ENCODE data around the gene NPEPL1. TPM values are rescaled to one million over a fixed set of nuclear protein-coding genes. Genes with fewer than 3 reads are reported as not detected.

NPEPL1 gene
- total and polyA plus RNA-seq, 10 of the 15 experiments (the other 5 are each of a cell fraction or from before 2014, with no cell fraction given): 0.08 to 21.3 (median 10.2) TPM

DNA sequence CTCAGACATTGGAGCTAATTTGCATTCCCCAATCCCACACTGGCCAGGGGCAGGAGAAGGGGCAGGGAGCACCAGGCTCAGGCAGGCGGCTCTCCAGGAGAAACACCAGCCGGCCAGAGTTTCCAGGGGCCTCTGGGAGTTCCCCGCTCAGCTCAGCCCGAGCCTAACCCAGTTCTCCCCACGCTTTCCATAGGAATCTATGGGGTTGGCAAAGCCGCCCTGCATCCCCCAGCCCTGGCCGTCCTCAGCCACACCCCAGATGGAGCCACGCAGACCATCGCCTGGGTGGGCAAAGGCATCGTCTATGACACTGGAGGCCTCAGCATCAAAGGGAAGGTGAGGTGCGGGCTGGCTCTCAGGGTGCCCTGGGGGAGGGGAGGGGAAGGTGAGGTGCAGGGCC, 8.2 kb downstream of the NPEPL1 start:
- WGBS (ENCODE audit: insufficient coverage, insufficient replicate concordance, low lambda C conversion rate, missing lambda C conversion rate): 99% methylated on average over 10 of the region's 11 CpGs
- intact Hi-C loops (cut with micrococcal nuclease; ENCODE audit: unreplicated experiment): no loop called here
- no peak for FAIRE-seq

More for the DNA sequence above, 8.2 kb downstream of the NPEPL1 start:
- Histone ChIP-seq H3K27ac (ENCODE audit: control insufficient read depth, insufficient read depth) (no peak overlapping the region), H3K36me3 (ENCODE audit: control insufficient read depth in 2 of 2, insufficient read depth in 2 of 2, low read length in 1 of 2) (peaks cover 1 to 3% of the 10 kb centered on the region in 2 experiments; a peak in 3 of 4 replicates), H3K4me3 (no peak overlapping the region), H3K79me2 (ENCODE audit: control insufficient read depth, insufficient read depth, low read length) (no peaks in the 10 kb centered on the region), H4K20me1 (ENCODE audit: control insufficient read depth, insufficient read depth) (no peaks in the 10 kb centered on the region), H3K9ac (ENCODE audit: control insufficient read depth, insufficient read depth, low read length) (no peak overlapping the region), H3K27me3 (replicated peaks in 1 of 2; ENCODE audit: control insufficient read depth in 2 of 2, insufficient read depth in 2 of 2, low read length in 1 of 2) (no peaks in the 10 kb centered on the region), H3K9me3 (replicated peaks; ENCODE audit: control insufficient read depth, insufficient read depth, low read length) (no peaks in the 10 kb centered on the region), H2AFZ (ENCODE audit: control insufficient read depth, low read depth, low read length) (no peak overlapping the region), H3K4me1 (ENCODE audit: control insufficient read depth, insufficient read depth, low read length) (no peaks in the 10 kb centered on the region), H3K4me2 (ENCODE audit: control insufficient read depth, insufficient read depth) (no peak overlapping the region)
- TF ChIP-seq NBN (IDR thresholded peaks at IDR 0.05) (no peak), GABPA (IDR thresholded peaks at IDR 0.05; ENCODE audit: low read depth) (no peak), STAT1 (conservative IDR thresholded peaks at IDR 0.05) (no peak), GATAD2B (conservative IDR thresholded peaks at IDR 0.05; ENCODE audit: low read depth) (no peak), RCOR1 (conservative IDR thresholded peaks at IDR 0.05; ENCODE audit: low read depth, low read length) (no peak), FOXK2 (IDR thresholded peaks at IDR 0.05) (no peak), CHD2 (IDR thresholded peaks at IDR 0.05; ENCODE audit: borderline replicate concordance, low read depth, low read length) (no peak), SPI1 (IDR thresholded peaks at IDR 0.05; ENCODE audit: borderline replicate concordance, insufficient read depth, low read depth, low read length) (no peak), TCF7 (IDR thresholded peaks at IDR 0.05; ENCODE audit: borderline replicate concordance) (no peak), TCF3 (IDR thresholded peaks at IDR 0.05; ENCODE audit: borderline replicate concordance, insufficient read depth, low read depth, low read length) (no peak), RBBP5 (conservative IDR thresholded peaks at IDR 0.05) (no peak), ZNF274 (IDR thresholded peaks at IDR 0.05; ENCODE audit: insufficient read depth, insufficient read length) (no peak), TARDBP (IDR thresholded peaks at IDR 0.05; ENCODE audit: borderline replicate concordance) (no peak)
- TF ChIP-seq, protein P1, sequence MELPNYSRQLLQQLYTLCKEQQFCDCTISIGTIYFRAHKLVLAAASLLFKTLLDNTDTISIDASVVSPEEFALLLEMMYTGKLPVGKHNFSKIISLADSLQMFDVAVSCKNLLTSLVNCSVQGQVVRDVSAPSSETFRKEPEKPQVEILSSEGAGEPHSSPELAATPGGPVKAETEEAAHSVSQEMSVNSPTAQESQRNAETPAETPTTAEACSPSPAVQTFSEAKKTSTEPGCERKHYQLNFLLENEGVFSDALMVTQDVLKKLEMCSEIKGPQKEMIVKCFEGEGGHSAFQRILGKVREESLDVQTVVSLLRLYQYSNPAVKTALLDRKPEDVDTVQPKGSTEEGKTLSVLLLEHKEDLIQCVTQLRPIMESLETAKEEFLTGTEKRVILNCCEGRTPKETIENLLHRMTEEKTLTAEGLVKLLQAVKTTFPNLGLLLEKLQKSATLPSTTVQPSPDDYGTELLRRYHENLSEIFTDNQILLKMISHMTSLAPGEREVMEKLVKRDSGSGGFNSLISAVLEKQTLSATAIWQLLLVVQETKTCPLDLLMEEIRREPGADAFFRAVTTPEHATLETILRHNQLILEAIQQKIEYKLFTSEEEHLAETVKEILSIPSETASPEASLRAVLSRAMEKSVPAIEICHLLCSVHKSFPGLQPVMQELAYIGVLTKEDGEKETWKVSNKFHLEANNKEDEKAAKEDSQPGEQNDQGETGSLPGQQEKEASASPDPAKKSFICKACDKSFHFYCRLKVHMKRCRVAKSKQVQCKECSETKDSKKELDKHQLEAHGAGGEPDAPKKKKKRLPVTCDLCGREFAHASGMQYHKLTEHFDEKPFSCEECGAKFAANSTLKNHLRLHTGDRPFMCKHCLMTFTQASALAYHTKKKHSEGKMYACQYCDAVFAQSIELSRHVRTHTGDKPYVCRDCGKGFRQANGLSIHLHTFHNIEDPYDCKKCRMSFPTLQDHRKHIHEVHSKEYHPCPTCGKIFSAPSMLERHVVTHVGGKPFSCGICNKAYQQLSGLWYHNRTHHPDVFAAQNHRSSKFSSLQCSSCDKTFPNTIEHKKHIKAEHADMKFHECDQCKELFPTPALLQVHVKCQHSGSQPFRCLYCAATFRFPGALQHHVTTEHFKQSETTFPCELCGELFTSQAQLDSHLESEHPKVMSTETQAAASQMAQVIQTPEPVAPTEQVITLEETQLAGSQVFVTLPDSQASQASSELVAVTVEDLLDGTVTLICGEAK (IDR thresholded peaks at IDR 0.05; ENCODE audit: borderline replicate concordance): no peak
- ATAC-seq: no peak
- ChIA-PET POLR2A (no interaction called here), SMC1A (ENCODE audit: uncharacterized antibody, unreplicated experiment) (no interaction called here), RAD21 (ENCODE audit: unreplicated experiment) (no interaction called here), CTCF (no interaction called here)
- BruUV-seq (replicated peaks): no TSS peak
- in situ Hi-C loops (cut with MboI): no loop called here
- no peak for DNase-seq (ENCODE audit: low read depth, low spot score)

Data from GM12878 (cell line).